Neutrophil (primary cell): ENCODE data around the gene ZYX.

Experiments
- H3K27ac ChIP-seq: fragments of 200-600 bp; sonication (generic); 2 replicates; pipeline ENCODE4 v1.5.1; 2016; ENCODE audit warnings: mild to moderate bottlenecking, moderate library complexity
- H3K27me3 ChIP-seq: fragments of 200-600 bp; sonication (generic); 2 replicates; pipeline ENCODE4 v1.6.0; 2016; ENCODE audit warnings: mild to moderate bottlenecking
- H3K36me3 ChIP-seq: fragments of 200-600 bp; sonication (generic); 2 replicates; pipeline ENCODE4 v1.5.1; 2017
- H3K4me1 ChIP-seq, 2 experiments: fragments of 200-600 bp in 1 of 2; sonication (generic) in 1 of 2; 1 replicate in 1 of 2; 2 replicates in 1 of 2; pipeline versions ENCODE4 v1.5.1 to v1.6.1; 2013 to 2016; ENCODE audit warnings: low read depth in 1 of 2, low read length in 1 of 2, mild to moderate bottlenecking in 1 of 2, moderate library complexity in 1 of 2; ENCODE audit not compliant: control insufficient read depth in 1 of 2, insufficient read depth in 1 of 2
- H3K4me3 ChIP-seq, 2 experiments: fragments of 200-600 bp in 1 of 2; sonication (generic) in 1 of 2; 1 replicate in 1 of 2; 2 replicates in 1 of 2; pipeline ENCODE4 v1.5.1; 2013 to 2016; ENCODE audit warnings: low read depth in 1 of 2, low read length in 1 of 2, mild to moderate bottlenecking in 1 of 2, moderate library complexity in 1 of 2
- H3K9me3 ChIP-seq: fragments of 200-600 bp; sonication (generic); 2 replicates; pipeline ENCODE4 v1.5.1; 2016
- CTCF ChIP-seq: fragments of 200-600 bp; sonication (generic); IDR thresholded peaks from 2 replicates; pipeline ENCODE4 v1.5.1; 2016; ENCODE audit warnings: antibody characterized with exemption

ZYX gene

GRCh38 chr7:143380646-143381426, at the start of gene ZYX:
Gene ZYX, plus strand, starts transcription at chr7:143381345. Its CDS starts 227 bp downstream, at chr7:143381572.
- H3K4me1 ChIP-seq, result peaks cover 73 to 78% of the 10 kb centered on the region in 2 experiments
- peak within 1 kb of the TSS; percentile 88 to 97 for H3K4me3 ChIP-seq

GRCh38 chr7:143334244-143334643, 46.9 kb upstream of the ZYX start:
- H3K4me3 ChIP-seq, result no peak overlapping the region
- no peaks in the 10 kb centered on the region for H3K36me3 ChIP-seq
- TF ChIP-seq CTCF, result no peak
- no peaks in the 10 kb centered on the region for H3K9me3 ChIP-seq
- H3K27me3 ChIP-seq, result no peaks in the 10 kb centered on the region
- no peaks in the 10 kb centered on the region for H3K4me1 ChIP-seq
- no peak overlapping the region for H3K27ac ChIP-seq

More at GRCh38 chr7:143380646-143381426, at the start of gene ZYX:
- H3K27ac ChIP-seq, result peak within 1 kb of the TSS; percentile 97
- H3K9me3 ChIP-seq, result no peaks in the 10 kb centered on the region
- no peak for TF ChIP-seq CTCF
- H3K36me3 ChIP-seq, result peaks cover 39% of the 10 kb centered on the region
- no peaks in the 10 kb centered on the region for H3K27me3 ChIP-seq

- Histone ChIP-seq H3K4me1 (no peaks in the 10 kb centered on the region), H3K27me3 (no peaks in the 10 kb centered on the region), H3K36me3 (no peaks in the 10 kb centered on the region), H3K9me3 (no peaks in the 10 kb centered on the region), H3K4me3 (no peak overlapping the region), H3K27ac (no peak overlapping the region)
- TF ChIP-seq CTCF, result no peak
Measured at GRCh38 chr7:143337216-143337615, 43.9 kb upstream of the ZYX start.

- Histone ChIP-seq H3K4me3 (no peak overlapping the region), H3K4me1 (peaks cover 9 to 12% of the 10 kb centered on the region in 2 experiments), H3K9me3 (no peaks in the 10 kb centered on the region), H3K27ac (no peak overlapping the region), H3K36me3 (no peaks in the 10 kb centered on the region), H3K27me3 (peaks cover 3% of the 10 kb centered on the region)
- TF ChIP-seq CTCF, result no peak
Measured at GRCh38 chr7:143341842-143342241, 39.3 kb upstream of the ZYX start.

GRCh38 chr7:143343596-143343995, 37.5 kb upstream of the ZYX start:
- Histone ChIP-seq H3K27ac (no peak overlapping the region), H3K9me3 (no peaks in the 10 kb centered on the region), H3K4me3 (no peak overlapping the region), H3K36me3 (no peaks in the 10 kb centered on the region), H3K4me1 (peaks cover 9 to 12% of the 10 kb centered on the region in 2 experiments), H3K27me3 (peaks cover 3% of the 10 kb centered on the region)
- no peak for TF ChIP-seq CTCF
